GM18951 (cell line): ENCODE measurements around the gene MARF1.
"Not testable (repeated sequence)": the region's sequence is repeated elsewhere in the genome, so short reads cannot be mapped to it uniquely, and the experiment has no call there.

ENCODE experiments used
- POLR2A ChIP-seq: IDR thresholded peaks from 4 replicates; pipeline ENCODE4 v1.6.1; 2011; ENCODE audit warnings: mild to moderate bottlenecking; ENCODE audit not compliant: insufficient read length, insufficient read depth; ENCODE audit errors: extremely low read depth
- in situ Hi-C: fragments of 300-500 bp; cut with MboI; formaldehyde crosslinking; loops from one replicate; pipeline ENCODE4 v1.12.0; 2022; ENCODE audit warnings: low sequenced_read_pairs, mixed read lengths, inconsistent platforms; ENCODE audit not compliant: unreplicated experiment

The MARF1 gene

GRCh38 chr16:15647294-15648014 lies 4.5 kb upstream of the MARF1 start:
- in situ Hi-C loops = no loop called here
- TF ChIP-seq POLR2A = no peak

- in situ Hi-C loops = not testable (repeated sequence)
Measured at GRCh38 chr16:15646557-15647293, 3.8 kb upstream of the MARF1 start.

GRCh38 chr16:15644962-15645465 lies 2.1 kb upstream of the MARF1 start:
- in situ Hi-C loops = not testable (repeated sequence)

- in situ Hi-C loops = no loop called here
- no peak for TF ChIP-seq POLR2A
Measured at GRCh38 chr16:15644267-15644961, 1.5 kb upstream of the MARF1 start.

GRCh38 chr16:15643946-15644250 lies 944 bp upstream of the MARF1 start:
- in situ Hi-C loops = no loop called here
- no peak for TF ChIP-seq POLR2A

GRCh38 chr16:15642557-15643047 lies 352 bp downstream of the MARF1 start:
- in situ Hi-C loops = no loop called here

GRCh38 chr16:15641753-15642556 lies 999 bp downstream of the MARF1 start:
- in situ Hi-C loops = no loop called here
- TF ChIP-seq POLR2A = no peak

More at GRCh38 chr16:15642557-15643047, 352 bp downstream of the MARF1 start:
- peak; percentile 56 for TF ChIP-seq POLR2A

GRCh38 chr16:15640966-15641365 lies 2.0 kb downstream of the MARF1 start:
- TF ChIP-seq POLR2A = no peak
- in situ Hi-C loops = no loop called here

- in situ Hi-C loops = no loop called here
Measured at GRCh38 chr16:15639061-15639568, 3.8 kb downstream of the MARF1 start.

GRCh38 chr16:15636392-15636873 lies 6.5 kb downstream of the MARF1 start:
- in situ Hi-C loops = no loop called here
- no peak for TF ChIP-seq POLR2A

More at GRCh38 chr16:15639061-15639568, 3.8 kb downstream of the MARF1 start:
- TF ChIP-seq POLR2A = no peak

- no peak for TF ChIP-seq POLR2A
- in situ Hi-C loops = no loop called here
Measured at GRCh38 chr16:15635926-15636325, 7.0 kb downstream of the MARF1 start.

GRCh38 chr16:15631730-15632409 lies 11.1 kb downstream of the MARF1 start:
- TF ChIP-seq POLR2A = no peak

More at GRCh38 chr16:15631730-15632409, 11.1 kb downstream of the MARF1 start:
- in situ Hi-C loops = no loop called here
